ENCODE data around the gene BAZ1B. TPM values are rescaled to one million over a fixed set of nuclear protein-coding genes. Genes with fewer than 3 reads are reported as not detected.

The BAZ1B gene
- total RNA-seq, 1 experiment from 2014 or later = 66.3 TPM

- TF ChIP-seq GABPB1 (CRISPR knock-in tag; IDR thresholded peaks at IDR 0.05) (no peak), HMGXB4 (CRISPR knock-in tag; IDR thresholded peaks at IDR 0.05) (no peak), EMX1 (CRISPR knock-in tag; IDR thresholded peaks at IDR 0.05) (no peak)
These were observed 34.6 kb downstream of the BAZ1B start (continued) for GRCh38 chr7:73487486-73487885.

GRCh38 chr7:73483171-73483570 lies 38.9 kb downstream of the BAZ1B start:
- TF ChIP-seq FOXJ3 (CRISPR knock-in tag; IDR thresholded peaks at IDR 0.05; ENCODE audit: borderline replicate concordance) (no peak), ZMAT4 (CRISPR knock-in tag; IDR thresholded peaks at IDR 0.05) (no peak), ATF3 (CRISPR knock-in tag; conservative IDR thresholded peaks at IDR 0.05) (no peak), E2F4 (CRISPR knock-in tag; IDR thresholded peaks at IDR 0.05; ENCODE audit: borderline replicate concordance, low read depth) (no peak), TEAD1 (CRISPR knock-in tag; IDR thresholded peaks at IDR 0.05) (no peak), NR2C2 (CRISPR knock-in tag; IDR thresholded peaks at IDR 0.05) (no peak), TEAD4 (CRISPR knock-in tag; IDR thresholded peaks at IDR 0.05) (no peak), PRRX2 (CRISPR knock-in tag; IDR thresholded peaks at IDR 0.05) (no peak), ELF4 (CRISPR knock-in tag; IDR thresholded peaks at IDR 0.05; ENCODE audit: low read depth) (no peak), GTF2I (CRISPR knock-in tag; conservative IDR thresholded peaks at IDR 0.05) (no peak), CTCF (IDR thresholded peaks at IDR 0.05) (no peak), ZNF232 (CRISPR knock-in tag; IDR thresholded peaks at IDR 0.05) (no peak), FOXP1 (CRISPR knock-in tag; IDR thresholded peaks at IDR 0.05; ENCODE audit: borderline replicate concordance) (no peak), E2F5 (CRISPR knock-in tag; IDR thresholded peaks at IDR 0.05) (no peak), IRF1 (CRISPR knock-in tag; IDR thresholded peaks at IDR 0.05) (no peak), EMX1 (CRISPR knock-in tag; IDR thresholded peaks at IDR 0.05) (no peak), SP1 (CRISPR knock-in tag; conservative IDR thresholded peaks at IDR 0.05) (no peak)
- ChIA-PET CTCF (no interaction called here), POLR2A (no interaction called here)
- Mint-ChIP-seq H3K9me3 (no peaks in the 10 kb centered on the region), H3K36me3 (peaks cover 68% of the 10 kb centered on the region), H3K4me1 (peaks cover 13% of the 10 kb centered on the region), H3K27me3 (ENCODE audit: low read depth) (no peaks in the 10 kb centered on the region), H3K4me3 (no peak overlapping the region), H3K27ac (no peak overlapping the region)
- DNase-seq (ENCODE audit: low spot score) = no peak
- ATAC-seq = no peak

Data from WTC11 (cell line).